ENCODE measurements around the gene KCNIP3.
"Not testable (repeated sequence)": the region's sequence is repeated elsewhere in the genome, so short reads cannot be mapped to it uniquely, and the experiment has no call there.

Gene KCNIP3

GRCh38 chr2:95296880-95297487, at the start of gene KCNIP3:
Gene KCNIP3 (plus strand): TSS chr2:95297347. CDS start chr2:95297439, 92 bp downstream.
- DNase-seq = peak; percentile 74

DNA sequence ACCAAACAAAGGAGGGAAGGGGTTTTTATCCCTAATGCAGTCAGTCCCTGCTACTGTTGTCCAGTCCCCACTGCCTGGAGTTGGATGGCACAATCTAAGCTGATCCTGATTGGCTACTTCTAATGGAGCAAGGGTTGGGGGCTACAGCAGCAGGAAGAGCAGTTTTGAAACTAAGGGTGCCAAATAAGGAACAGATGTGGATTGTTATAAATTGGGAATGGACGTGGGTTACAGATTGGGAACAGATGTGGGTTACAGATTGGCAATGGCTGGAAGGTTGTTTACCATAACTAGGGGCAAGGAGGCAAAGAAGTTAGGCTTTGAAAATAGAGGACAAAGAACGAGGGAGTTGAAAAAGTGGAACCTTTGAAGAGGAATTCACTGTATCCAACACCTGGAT, 38.9 kb upstream of the KCNIP3 start:
- no peak for DNase-seq

DNA sequence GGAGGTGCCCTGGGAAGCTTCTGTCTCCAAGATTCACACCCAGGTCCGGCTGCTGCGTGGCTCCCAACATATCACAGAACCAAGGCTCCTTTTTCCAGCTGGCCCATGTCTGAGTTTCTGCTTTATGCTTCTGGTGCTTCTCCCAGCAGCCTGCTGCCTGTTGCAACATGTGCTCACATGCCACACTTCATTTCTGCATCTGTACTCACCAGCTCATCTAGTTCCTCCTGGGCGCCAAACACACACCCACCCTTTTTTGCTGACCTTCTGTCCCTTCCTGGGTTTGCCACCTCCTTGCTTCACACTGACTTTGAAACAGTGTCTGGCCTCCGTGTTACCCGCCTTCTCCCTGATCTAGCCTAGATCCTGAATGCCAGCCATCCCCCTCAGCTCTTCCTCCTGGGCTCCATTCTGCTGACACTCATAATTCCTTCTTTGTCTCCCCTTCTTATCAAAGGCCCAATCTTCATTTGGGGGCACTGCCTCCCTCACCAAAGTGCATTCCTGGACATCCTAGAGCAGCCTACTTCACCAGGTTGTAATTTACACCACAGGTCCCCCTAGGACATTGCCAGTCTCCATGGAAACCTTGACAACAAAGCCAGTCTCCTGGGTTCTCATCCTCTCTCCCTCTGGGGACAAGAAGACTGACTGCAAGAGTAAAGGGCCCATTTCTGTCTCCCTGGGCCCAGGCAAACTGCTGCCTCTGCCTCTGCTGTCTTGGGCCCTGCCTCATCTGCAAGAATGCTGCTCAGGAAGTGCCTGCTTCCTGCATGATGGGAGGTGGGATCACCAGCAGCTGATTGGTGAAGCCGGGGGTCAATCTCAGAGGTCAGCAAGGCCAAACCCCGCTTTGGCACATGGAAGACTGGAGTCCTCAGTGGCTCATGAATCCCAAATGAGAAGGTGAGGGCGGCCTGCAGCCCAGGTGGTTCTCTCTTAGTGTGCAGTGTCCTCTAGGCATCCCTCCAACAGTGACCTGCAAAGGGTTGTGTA, 36.8 kb upstream of the KCNIP3 start:
- DNase-seq = no peak

DNA sequence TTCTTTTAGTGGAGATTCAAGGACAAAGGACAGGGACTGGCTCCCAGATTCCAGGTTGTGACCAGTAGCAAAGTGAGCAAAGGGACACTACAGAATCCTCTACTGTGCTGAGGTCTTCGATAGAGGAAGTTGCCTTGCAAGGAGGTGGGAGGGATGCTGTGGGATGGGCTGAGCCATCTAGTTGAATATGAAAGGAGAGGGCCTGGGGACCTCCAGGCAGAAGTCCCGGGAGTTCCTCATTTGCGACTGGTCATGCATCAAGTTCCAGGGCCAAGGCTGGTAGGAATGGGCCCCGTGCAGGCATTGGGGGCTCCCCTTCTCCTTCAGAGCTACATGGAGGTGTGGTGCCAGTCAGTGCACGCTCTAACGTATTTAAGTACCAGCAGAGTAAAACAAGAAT, 35.5 kb upstream of the KCNIP3 start:
- no peak for DNase-seq

- no peak for DNase-seq
Observed at GRCh38 chr2:95262896-95263542, 34.1 kb upstream of the KCNIP3 start.

DNA sequence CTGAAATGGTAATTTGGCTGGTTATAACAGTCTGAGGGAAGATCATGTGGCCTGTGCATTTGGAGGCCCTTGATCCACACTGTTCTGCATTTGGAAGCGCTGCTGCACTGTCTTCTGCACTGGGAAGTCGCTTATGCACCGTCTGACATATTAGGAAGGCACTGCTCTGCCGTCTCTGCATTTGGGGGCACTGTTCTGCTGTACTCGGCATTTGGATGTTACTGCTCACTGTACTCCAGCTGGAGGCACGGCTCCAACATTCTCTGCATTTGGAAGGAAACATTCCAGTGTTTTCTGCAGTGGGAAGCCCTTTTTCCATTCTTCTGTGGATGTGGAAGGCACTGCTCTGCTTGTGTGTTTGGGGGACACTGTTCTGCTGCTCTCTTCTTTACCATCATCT, 32.5 kb upstream of the KCNIP3 start:
- DNase-seq = no peak

- no peak for DNase-seq
Observed at GRCh38 chr2:95265182-95265581, 32.0 kb upstream of the KCNIP3 start.

- no peak for DNase-seq
Observed at GRCh38 chr2:95266781-95267430, 30.2 kb upstream of the KCNIP3 start.

DNA sequence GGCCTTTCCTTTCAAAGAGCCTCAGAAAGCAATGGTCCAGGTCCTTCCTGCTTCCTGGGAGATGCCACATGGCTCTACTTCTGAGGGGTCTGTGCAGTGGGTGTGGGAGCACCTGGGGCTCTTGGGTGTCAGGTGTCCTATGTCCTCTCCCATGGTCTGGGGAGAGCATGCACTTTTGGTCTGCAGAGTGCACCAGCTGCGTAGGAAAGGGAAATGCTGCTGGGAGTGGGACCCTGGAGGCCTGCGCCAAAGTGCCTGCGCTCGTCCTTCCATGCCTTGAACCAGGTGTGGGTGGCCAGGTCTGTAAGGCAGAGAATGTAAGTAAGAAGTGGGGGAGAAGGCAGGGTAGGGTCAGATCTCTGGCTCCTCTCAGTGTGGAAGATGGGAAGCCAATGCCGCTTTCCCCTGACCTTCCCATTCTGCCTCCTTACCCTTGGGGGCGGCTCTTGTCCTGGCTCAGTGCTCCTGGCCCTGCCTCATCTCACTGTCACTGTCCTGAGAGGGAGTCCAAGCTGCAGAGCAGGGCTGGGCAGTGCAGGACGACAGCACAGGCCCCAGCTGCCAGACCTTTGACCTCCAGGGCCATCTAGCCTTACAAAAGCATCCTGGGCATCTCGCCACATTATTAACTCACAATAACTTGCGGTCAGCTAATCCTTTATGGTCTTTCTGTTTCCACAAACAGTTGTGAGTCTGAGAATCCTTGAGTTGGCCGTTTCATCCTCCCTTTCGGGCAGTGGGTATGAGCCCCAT, 29.5 kb upstream of the KCNIP3 start:
- DNase-seq = no peak

GRCh38 chr2:95268211-95269035, 28.7 kb upstream of the KCNIP3 start:
- DNase-seq = no peak

GRCh38 chr2:95269036-95269680, 28.0 kb upstream of the KCNIP3 start:
- DNase-seq = no peak

GRCh38 chr2:95269745-95270144, 27.4 kb upstream of the KCNIP3 start:
- not testable (repeated sequence) for DNase-seq

- DNase-seq = no peak
Observed at GRCh38 chr2:95270541-95271081, 26.5 kb upstream of the KCNIP3 start.

DNA sequence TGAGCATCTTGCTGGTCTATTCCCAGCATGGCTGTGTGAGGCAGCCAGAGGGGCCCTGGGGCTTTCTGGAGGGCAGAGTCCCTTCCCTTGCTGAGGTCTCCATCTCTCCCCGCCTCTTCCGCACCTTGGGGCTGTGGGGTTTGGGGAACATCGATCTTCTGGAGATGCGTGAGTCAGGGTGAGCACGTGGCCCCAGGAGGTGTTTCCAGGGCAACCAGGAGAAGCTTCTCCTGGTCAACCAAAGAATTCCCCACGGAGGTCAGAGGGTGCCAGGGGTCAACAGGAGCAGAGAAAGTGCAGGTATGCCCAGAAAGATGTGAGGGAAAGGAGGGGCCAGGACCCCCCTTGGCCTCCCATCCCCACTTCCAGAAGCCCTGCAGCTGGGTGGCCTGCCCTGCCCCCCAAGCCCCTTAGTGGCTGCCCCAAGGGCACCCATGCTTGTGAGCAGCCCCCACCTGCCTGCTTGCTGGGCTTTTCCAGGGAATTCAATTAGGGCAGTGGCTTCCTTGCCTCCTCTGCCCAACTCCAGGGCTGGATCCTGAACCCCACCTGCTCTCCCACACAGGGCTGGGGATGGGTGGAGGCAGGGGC, 25.7 kb upstream of the KCNIP3 start:
- no peak for DNase-seq

- no peak for DNase-seq
Observed at GRCh38 chr2:95272299-95272751, 24.8 kb upstream of the KCNIP3 start.

DNA sequence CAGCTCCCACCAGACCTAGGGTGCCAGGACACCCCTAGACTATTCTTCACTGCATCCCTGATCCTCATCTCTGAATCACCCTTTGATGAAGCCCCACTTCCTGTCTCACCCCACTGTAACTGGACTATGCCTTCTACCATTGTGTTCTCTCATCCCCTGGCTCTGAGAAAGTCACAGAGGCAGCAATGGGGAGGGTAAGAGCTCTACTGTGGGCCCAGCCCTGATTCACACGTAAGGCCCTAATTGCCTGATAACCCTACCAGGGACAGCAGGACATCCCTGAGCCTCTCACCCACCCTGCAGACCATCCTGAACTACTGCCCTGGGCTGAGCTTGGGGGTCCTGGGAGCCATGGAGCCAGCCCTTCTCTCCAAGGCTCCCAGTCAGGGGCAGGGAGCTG, 24.4 kb upstream of the KCNIP3 start:
- DNase-seq = no peak

DNA sequence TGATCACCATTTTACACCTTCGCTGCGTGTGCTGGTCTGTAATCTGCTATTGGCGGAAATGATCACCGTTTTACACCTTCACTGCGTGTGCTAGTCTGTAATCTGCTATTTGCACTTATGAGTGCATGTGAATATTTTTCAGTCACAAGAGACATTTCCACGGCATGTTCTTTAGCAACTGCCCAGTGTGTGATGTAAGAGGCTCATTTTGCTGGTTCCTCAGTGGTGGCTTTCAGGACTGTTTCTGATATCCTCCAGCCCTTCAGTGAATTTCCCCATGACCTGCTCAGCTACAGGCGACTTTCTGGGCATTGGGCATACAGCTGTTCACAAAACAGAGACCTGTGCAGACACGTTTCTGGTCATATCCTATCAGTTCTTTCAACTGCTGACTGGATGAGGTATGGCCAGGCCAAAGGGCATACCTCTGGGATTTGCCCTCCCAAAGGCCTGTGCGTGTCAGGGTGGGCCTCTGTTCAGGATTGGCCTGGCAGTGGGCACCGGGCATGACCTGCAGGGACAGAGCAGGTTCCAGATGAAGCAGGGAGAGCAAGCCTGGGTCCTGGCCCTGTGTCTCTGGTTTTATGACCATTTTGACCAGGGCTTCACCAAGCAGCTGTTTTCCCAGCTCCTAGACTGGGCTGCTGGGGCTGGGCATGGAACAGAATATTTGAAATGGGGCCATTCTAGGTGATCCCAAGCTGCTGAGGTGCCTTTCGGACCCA, 23.4 kb upstream of the KCNIP3 start:
- DNase-seq = no peak

DNA sequence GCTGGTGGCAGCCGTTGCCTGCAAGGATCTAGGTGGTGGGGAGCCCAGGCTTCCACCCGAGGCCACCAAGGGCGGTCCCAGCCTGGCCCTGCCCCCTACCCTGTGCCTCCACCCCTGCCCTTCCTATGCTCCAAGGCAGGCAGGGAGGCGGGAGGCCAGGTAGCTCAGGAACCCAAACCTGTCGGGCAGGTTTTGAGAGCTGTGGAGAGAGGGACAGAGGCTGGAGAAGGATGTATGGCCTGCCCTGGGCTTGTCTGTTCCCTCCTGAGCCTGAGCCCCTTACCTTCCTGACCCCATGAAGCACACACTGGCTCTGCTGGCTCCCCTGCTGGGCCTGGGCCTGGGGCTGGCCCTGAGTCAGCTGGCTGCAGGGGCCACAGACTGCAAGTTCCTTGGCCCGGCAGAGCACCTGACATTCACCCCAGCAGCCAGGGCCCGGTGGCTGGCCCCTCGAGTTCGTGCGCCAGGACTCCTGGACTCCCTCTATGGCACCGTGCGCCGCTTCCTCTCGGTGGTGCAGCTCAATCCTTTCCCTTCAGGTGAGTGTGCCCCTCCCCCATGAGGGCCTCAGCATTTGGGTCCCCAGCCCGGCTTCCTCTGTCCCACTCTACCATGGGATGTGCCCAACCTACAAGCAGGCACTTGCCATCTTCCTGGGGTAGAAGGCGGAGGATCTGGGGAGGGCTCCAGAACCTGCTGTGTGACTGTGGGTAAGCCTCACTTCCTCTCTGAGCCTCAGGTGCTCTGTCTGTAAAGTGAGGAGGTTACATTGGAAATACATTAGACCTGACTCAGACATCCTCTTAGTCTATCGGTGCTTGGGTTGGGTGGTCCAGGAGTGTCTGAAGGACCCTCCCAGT, 22.6 kb upstream of the KCNIP3 start, which contains the start of gene PROM2:
PROM2 (plus strand) TSS at position 159 of the 860 bp plus-strand sequence; CDS start at position 296, 137 bp downstream.
- DNase-seq = no peak
